Trophoblast cell (in vitro differentiated cells and primary cell): ENCODE measurements around the gene OPN1MW.
"Not testable (repeated sequence)": the region's sequence is repeated elsewhere in the genome, so short reads cannot be mapped to it uniquely, and the experiment has no call there.

Source experiments
- DNase-seq, 2 donors: peaks; one replicate each; pipeline ENCODE4 v3.0.0-alpha.2; 2016
- H2AFZ ChIP-seq: 2 replicates; pipeline ENCODE4 v1.6.1; 2013; ENCODE audit warnings: low read length, moderate library complexity, mild to moderate bottlenecking; ENCODE audit not compliant: insufficient read depth, poor library complexity
- H2AK5ac ChIP-seq: 2 replicates; pipeline ENCODE4 v1.6.1; 2013; ENCODE audit warnings: mild to moderate bottlenecking, low read length
- H2BK120ac ChIP-seq: 2 replicates; pipeline ENCODE4 v1.6.1; 2013; ENCODE audit warnings: low read length, mild to moderate bottlenecking, moderate library complexity; ENCODE audit not compliant: insufficient read depth, poor library complexity
- H2BK12ac ChIP-seq: 2 replicates; pipeline ENCODE4 v1.6.1; 2013; ENCODE audit warnings: mild to moderate bottlenecking, low read length, moderate library complexity
- H2BK5ac ChIP-seq: 2 replicates; pipeline ENCODE4 v1.6.1; 2013; ENCODE audit warnings: low read length, low read depth, moderate library complexity, mild to moderate bottlenecking; ENCODE audit not compliant: poor library complexity
- H3K14ac ChIP-seq: 2 replicates; pipeline ENCODE4 v1.6.1; 2013; ENCODE audit warnings: mild to moderate bottlenecking, low read length
- H3K18ac ChIP-seq: 2 replicates; pipeline ENCODE4 v1.6.1; 2013; ENCODE audit warnings: mild to moderate bottlenecking, low read length
- H3K23ac ChIP-seq: 2 replicates; pipeline ENCODE4 v1.6.1; 2013; ENCODE audit warnings: low read length
- H3K27ac ChIP-seq: 2 replicates; pipeline ENCODE4 v1.5.1; 2013; ENCODE audit warnings: low read depth, mild to moderate bottlenecking, inconsistent platforms, low read length, moderate library complexity
- H3K27me3 ChIP-seq: 2 replicates; pipeline ENCODE4 v1.6.1; 2013; ENCODE audit warnings: inconsistent platforms, mild to moderate bottlenecking, low read length, moderate library complexity; ENCODE audit not compliant: insufficient read depth
- H3K36me3 ChIP-seq, 2 experiments: 1 replicate in 1 of 2; 2 replicates in 1 of 2; pipeline ENCODE4 v1.6.1; 2013; ENCODE audit warnings: low read length in 2 of 2, mild to moderate bottlenecking in 2 of 2, moderate library complexity in 1 of 2; ENCODE audit not compliant: insufficient read depth in 2 of 2, control insufficient read depth in 1 of 2
- H3K4ac ChIP-seq: 2 replicates; pipeline ENCODE4 v1.6.1; 2013; ENCODE audit warnings: low read depth, mild to moderate bottlenecking, low read length, moderate library complexity
- H3K4me1 ChIP-seq, 2 experiments: 1 replicate in 1 of 2; 2 replicates in 1 of 2; pipeline ENCODE4 v1.6.1; 2013; ENCODE audit warnings: low read length in 2 of 2, mild to moderate bottlenecking in 2 of 2, moderate library complexity in 1 of 2; ENCODE audit not compliant: insufficient read depth in 2 of 2, control insufficient read depth in 1 of 2
- H3K4me2 ChIP-seq: 2 replicates; pipeline ENCODE4 v1.6.1; 2013; ENCODE audit warnings: inconsistent platforms, mild to moderate bottlenecking, low read length, moderate library complexity
- H3K4me3 ChIP-seq: 2 replicates; pipeline ENCODE4 v1.5.1; 2013; ENCODE audit warnings: mild to moderate bottlenecking, low read depth, low read length, inconsistent platforms
- H3K79me1 ChIP-seq: one replicate; pipeline ENCODE4 v1.6.1; 2013; ENCODE audit warnings: low read length
- H3K79me2 ChIP-seq: 2 replicates; pipeline ENCODE4 v1.6.1; 2013; ENCODE audit warnings: low read length, mild to moderate bottlenecking; ENCODE audit not compliant: control insufficient read depth, insufficient read depth, poor library complexity
- H3K9ac ChIP-seq: 2 replicates; pipeline ENCODE4 v1.6.1; 2013; ENCODE audit warnings: mild to moderate bottlenecking, low read length
- H3K9me3 ChIP-seq: 2 replicates; pipeline ENCODE4 v1.6.1; 2013; ENCODE audit warnings: low read depth, mild to moderate bottlenecking, control low read depth, inconsistent platforms, low read length; ENCODE audit not compliant: insufficient read depth
- H4K12ac ChIP-seq: 2 replicates; pipeline ENCODE4 v1.6.1; 2013; ENCODE audit warnings: low read depth, mild to moderate bottlenecking, low read length, moderate library complexity
- H4K8ac ChIP-seq: 2 replicates; pipeline ENCODE4 v1.6.1; 2013; ENCODE audit warnings: low read depth, mild to moderate bottlenecking, low read length, moderate library complexity
- H4K91ac ChIP-seq: one replicate; pipeline ENCODE4 v1.6.1; 2013; ENCODE audit warnings: low read depth, mild to moderate bottlenecking, low read length, moderate library complexity
- WGBS: extraction: QIAGEN DNeasy Blood & Tissue Kit; methylation state at CpG from one replicate; pipeline ENCODE4 v1.1.7; 2013; ENCODE audit warnings: missing lambda C conversion rate; ENCODE audit not compliant: insufficient read length, insufficient coverage; ENCODE audit errors: extremely low coverage; 5-methylcytosine and 5-hydroxymethylcytosine counted together

Gene OPN1MW

GRCh38 chrX:154219456-154219855, 37.1 kb downstream of the OPN1MW start, which contains the start of gene OPN1MW2:
TSS of gene OPN1MW2 (plus strand) at chrX:154219756. CDS start at chrX:154219816, 60 bp downstream.
- not testable (repeated sequence) for H2BK5ac ChIP-seq, H3K4ac ChIP-seq, H3K9ac ChIP-seq, H3K14ac ChIP-seq, H3K27ac ChIP-seq, H3K4me1 ChIP-seq, H4K12ac ChIP-seq, H4K8ac ChIP-seq, H3K18ac ChIP-seq, H3K79me1 ChIP-seq, H4K91ac ChIP-seq, DNase-seq, H3K79me2 ChIP-seq, H3K36me3 ChIP-seq, H3K27me3 ChIP-seq, H2BK12ac ChIP-seq, H3K9me3 ChIP-seq, H2AFZ ChIP-seq, H3K4me2 ChIP-seq, H3K4me3 ChIP-seq, H3K23ac ChIP-seq, H2AK5ac ChIP-seq, H2BK120ac ChIP-seq
- no CpG with 5 or more reads among the region's 16 CpGs for WGBS

- not testable (repeated sequence) for H2AK5ac ChIP-seq, H3K79me1 ChIP-seq, H3K27me3 ChIP-seq, H2BK12ac ChIP-seq, DNase-seq, H4K91ac ChIP-seq, H3K14ac ChIP-seq, H3K27ac ChIP-seq, H2BK120ac ChIP-seq, H2AFZ ChIP-seq, H2BK5ac ChIP-seq, H3K4me2 ChIP-seq, H4K12ac ChIP-seq, H3K4me3 ChIP-seq, H3K36me3 ChIP-seq, H3K23ac ChIP-seq, H3K18ac ChIP-seq, H4K8ac ChIP-seq, H3K4ac ChIP-seq, H3K4me1 ChIP-seq, H3K9ac ChIP-seq, H3K9me3 ChIP-seq, H3K79me2 ChIP-seq
- WGBS, result no CpG with 5 or more reads among the region's 6 CpGs
Measured at GRCh38 chrX:154225292-154225691, 42.9 kb downstream of the OPN1MW start.

- not testable (repeated sequence) for H2BK12ac ChIP-seq, H2BK120ac ChIP-seq, H3K4me3 ChIP-seq, H3K9ac ChIP-seq, H2BK5ac ChIP-seq, H3K14ac ChIP-seq, H2AK5ac ChIP-seq, H4K91ac ChIP-seq, H3K4ac ChIP-seq, H4K12ac ChIP-seq, DNase-seq, H3K27me3 ChIP-seq, H3K36me3 ChIP-seq, H3K79me2 ChIP-seq, H4K8ac ChIP-seq, H3K4me2 ChIP-seq, H3K79me1 ChIP-seq, H3K18ac ChIP-seq, H3K4me1 ChIP-seq, H3K9me3 ChIP-seq, H3K23ac ChIP-seq, H3K27ac ChIP-seq, H2AFZ ChIP-seq
- no CpG with 5 or more reads among the region's 9 CpGs for WGBS
Measured at GRCh38 chrX:154226706-154227105, 44.3 kb downstream of the OPN1MW start.

- H2AFZ ChIP-seq, H3K4me3 ChIP-seq, H3K27me3 ChIP-seq, H2BK120ac ChIP-seq, H3K9me3 ChIP-seq, H3K36me3 ChIP-seq, H3K18ac ChIP-seq, H3K79me1 ChIP-seq, H2AK5ac ChIP-seq, H3K79me2 ChIP-seq, H3K4ac ChIP-seq, H3K23ac ChIP-seq, H3K4me1 ChIP-seq, H4K91ac ChIP-seq, H3K27ac ChIP-seq, H3K9ac ChIP-seq, H3K14ac ChIP-seq, H3K4me2 ChIP-seq, H4K12ac ChIP-seq, H2BK5ac ChIP-seq, DNase-seq, H4K8ac ChIP-seq, H2BK12ac ChIP-seq: not testable (repeated sequence)
- no CpG with 5 or more reads among the region's 3 CpGs for WGBS
Measured at GRCh38 chrX:154231443-154231842, 49.0 kb downstream of the OPN1MW start.
